Memory B cell (primary cell): ENCODE results near the gene WDR74.
"Not testable (repeated sequence)": the region's sequence is repeated elsewhere in the genome, so short reads cannot be mapped to it uniquely, and the experiment has no call there.

Experiments used
- ATAC-seq: fragments of 150-1000 bp; cut with Tn5 transposase; 2 replicates; pipeline ENCODE4 v1.10.0; 2021; ENCODE audit warnings: low read depth, mild to moderate bottlenecking, moderate library complexity
- DNase-seq, 2 donors: peaks; one replicate each; pipeline ENCODE4 v3.0.0; 2022; ENCODE audit warnings: low spot score in 2 of 2
- H3K27ac Mint-ChIP-seq: one replicate; pipeline ENCODE4 v1.8.0; 2022; ENCODE audit warnings: mild to moderate bottlenecking, moderate library complexity, mixed read lengths
- H3K27me3 Mint-ChIP-seq: one replicate; pipeline ENCODE4 v1.8.0; 2022; ENCODE audit warnings: mixed read lengths
- H3K36me3 Mint-ChIP-seq: one replicate; pipeline ENCODE4 v1.8.0; 2022; ENCODE audit warnings: mild to moderate bottlenecking, mixed read lengths
- H3K4me1 Mint-ChIP-seq: one replicate; pipeline ENCODE4 v1.8.0; 2022; ENCODE audit warnings: mixed read lengths
- H3K4me3 Mint-ChIP-seq: one replicate; pipeline ENCODE4 v1.8.0; 2022; ENCODE audit warnings: mild to moderate bottlenecking, moderate library complexity, mixed read lengths
- H3K9me3 Mint-ChIP-seq: one replicate; pipeline ENCODE4 v1.8.0; 2022; ENCODE audit warnings: mixed read lengths

Gene WDR74

GRCh38 chr11:62875698-62876478 is 36.5 kb upstream of the WDR74 start:
- Mint-ChIP-seq H3K4me3 (no peak overlapping the region), H3K9me3 (no peaks in the 10 kb centered on the region), H3K36me3 (peaks cover 2% of the 10 kb centered on the region), H3K4me1 (peaks cover 10% of the 10 kb centered on the region), H3K27ac (no peak overlapping the region), H3K27me3 (no peaks in the 10 kb centered on the region)
- DNase-seq (no peak), ATAC-seq (no peak)

GRCh38 chr11:62874851-62875250 is 35.5 kb upstream of the WDR74 start:
- no peak for ATAC-seq
- Mint-ChIP-seq H3K27ac (no peak overlapping the region), H3K36me3 (peaks cover 2% of the 10 kb centered on the region), H3K27me3 (no peaks in the 10 kb centered on the region), H3K4me3 (no peak overlapping the region), H3K9me3 (no peaks in the 10 kb centered on the region), H3K4me1 (peaks cover 3% of the 10 kb centered on the region)
- DNase-seq: no peak

- H3K4me3 Mint-ChIP-seq: no peak overlapping the region
- ATAC-seq (no peak), DNase-seq (no peak)
- no peaks in the 10 kb centered on the region for H3K9me3 Mint-ChIP-seq
- H3K27me3 Mint-ChIP-seq: no peaks in the 10 kb centered on the region
- H3K4me1 Mint-ChIP-seq: peaks cover 6% of the 10 kb centered on the region
- no peak overlapping the region for H3K27ac Mint-ChIP-seq
- no peaks in the 10 kb centered on the region for H3K36me3 Mint-ChIP-seq
Observed at GRCh38 chr11:62865635-62866034, 26.2 kb upstream of the WDR74 start.

- ATAC-seq: no peak
- Mint-ChIP-seq H3K4me3 (no peak overlapping the region), H3K36me3 (no peaks in the 10 kb centered on the region), H3K9me3 (no peaks in the 10 kb centered on the region), H3K27me3 (no peaks in the 10 kb centered on the region), H3K27ac (no peak overlapping the region), H3K4me1 (peaks cover 6% of the 10 kb centered on the region)
- DNase-seq: no peak
Observed at GRCh38 chr11:62863687-62864335, 24.4 kb upstream of the WDR74 start.

- H3K27ac Mint-ChIP-seq, H3K4me3 Mint-ChIP-seq: not testable (repeated sequence)
- peaks cover 12% of the 10 kb centered on the region for H3K4me1 Mint-ChIP-seq
Observed at GRCh38 chr11:62861564-62862192, 22.3 kb upstream of the WDR74 start.

GRCh38 chr11:62860835-62861563 is 21.6 kb upstream of the WDR74 start:
- H3K4me3 Mint-ChIP-seq: no peak overlapping the region
- no peaks in the 10 kb centered on the region for H3K36me3 Mint-ChIP-seq
- no peaks in the 10 kb centered on the region for H3K9me3 Mint-ChIP-seq
- no peaks in the 10 kb centered on the region for H3K27me3 Mint-ChIP-seq
- DNase-seq (no peak), ATAC-seq (no peak)
- H3K27ac Mint-ChIP-seq: no peak overlapping the region
- H3K4me1 Mint-ChIP-seq: peaks cover 15% of the 10 kb centered on the region

More at GRCh38 chr11:62861564-62862192, 22.3 kb upstream of the WDR74 start:
- not testable (repeated sequence) for ATAC-seq, DNase-seq, H3K9me3 Mint-ChIP-seq, H3K27me3 Mint-ChIP-seq, H3K36me3 Mint-ChIP-seq

GRCh38 chr11:62859281-62859703 is 19.9 kb upstream of the WDR74 start:
- ATAC-seq, H3K9me3 Mint-ChIP-seq, H3K36me3 Mint-ChIP-seq, H3K27ac Mint-ChIP-seq, DNase-seq, H3K27me3 Mint-ChIP-seq, H3K4me3 Mint-ChIP-seq: not testable (repeated sequence)
- peaks cover 25% of the 10 kb centered on the region for H3K4me1 Mint-ChIP-seq

GRCh38 chr11:62858201-62858600 is 18.8 kb upstream of the WDR74 start:
- H3K9me3 Mint-ChIP-seq: no peaks in the 10 kb centered on the region
- no peak overlapping the region for H3K4me3 Mint-ChIP-seq
- no peak for ATAC-seq
- H3K27me3 Mint-ChIP-seq: no peaks in the 10 kb centered on the region
- peaks cover 13% of the 10 kb centered on the region for H3K36me3 Mint-ChIP-seq
- H3K27ac Mint-ChIP-seq: peak overlapping the region; percentile 25
- peaks cover 33% of the 10 kb centered on the region for H3K4me1 Mint-ChIP-seq
- no peak for DNase-seq

- Mint-ChIP-seq H3K27ac (peak overlapping the region; percentile 97), H3K9me3 (no peaks in the 10 kb centered on the region), H3K36me3 (peaks cover 17% of the 10 kb centered on the region), H3K4me3 (peak overlapping the region; percentile 4), H3K27me3 (no peaks in the 10 kb centered on the region), H3K4me1 (peaks cover 36% of the 10 kb centered on the region)
- ATAC-seq (no peak), DNase-seq (no peak)
Observed at GRCh38 chr11:62857541-62857982, 18.2 kb upstream of the WDR74 start.

GRCh38 chr11:62856333-62856895 is 17.0 kb upstream of the WDR74 start:
- Mint-ChIP-seq H3K36me3 (peaks cover 23% of the 10 kb centered on the region), H3K9me3 (no peaks in the 10 kb centered on the region), H3K4me3 (peak overlapping the region; percentile 99), H3K4me1 (peaks cover 40% of the 10 kb centered on the region), H3K27me3 (no peaks in the 10 kb centered on the region), H3K27ac (peak overlapping the region; percentile 97)
- no peak for ATAC-seq
- DNase-seq: no peak

- Mint-ChIP-seq H3K36me3 (peaks cover 23% of the 10 kb centered on the region), H3K27me3 (no peaks in the 10 kb centered on the region), H3K4me1 (peaks cover 42% of the 10 kb centered on the region), H3K9me3 (no peaks in the 10 kb centered on the region), H3K4me3 (peak overlapping the region; percentile 99), H3K27ac (peak overlapping the region; percentile 97)
- ATAC-seq (peak; percentile 92), DNase-seq (peak; percentile 99)
Observed at GRCh38 chr11:62855571-62856332, 16.4 kb upstream of the WDR74 start.

GRCh38 chr11:62854825-62855570 is 15.6 kb upstream of the WDR74 start:
- H3K9me3 Mint-ChIP-seq: no peaks in the 10 kb centered on the region
- H3K4me3 Mint-ChIP-seq: peak overlapping the region; percentile 99
- no peaks in the 10 kb centered on the region for H3K27me3 Mint-ChIP-seq
- H3K36me3 Mint-ChIP-seq: peaks cover 23% of the 10 kb centered on the region
- no peak for DNase-seq
- H3K27ac Mint-ChIP-seq: peak overlapping the region; percentile 97
- ATAC-seq: no peak
- H3K4me1 Mint-ChIP-seq: peaks cover 44% of the 10 kb centered on the region
